ENCODE data around the gene DNAJC4. TPM values are rescaled to one million over a fixed set of nuclear protein-coding genes. Genes with fewer than 3 reads are reported as not detected.

The DNAJC4 gene
- total and polyA plus RNA-seq, 9 of the 15 experiments (the other 6 are each of a cell fraction or from before 2014, with no cell fraction given): 4.0 to 32.6 (median 19.9) TPM

- TF ChIP-seq MITF (IDR thresholded peaks at IDR 0.05) (0 out of 2 replicates have a peak, but pooled peaks have one; percentile 31), ZC3H11A (IDR thresholded peaks at IDR 0.05; ENCODE audit: low read depth, low read length) (no peak), GTF2E2 (tag; IDR thresholded peaks at IDR 0.05) (no peak), TAF15 (IDR thresholded peaks at IDR 0.05; ENCODE audit: low read depth, low read length) (no peak), E2F3 (CRISPR knock-in tag; IDR thresholded peaks at IDR 0.05) (no peak), ZNF184 (CRISPR knock-in tag; IDR thresholded peaks at IDR 0.05) (no peak), SRSF7 (optimal IDR thresholded peaks at IDR 0.05; ENCODE audit: low read depth, low read length) (no peak), EHMT2 (IDR thresholded peaks at IDR 0.05) (no peak), ZNF134 (CRISPR knock-in tag; conservative IDR thresholded peaks at IDR 0.05) (no peak), PATZ1 (CRISPR knock-in tag; IDR thresholded peaks at IDR 0.05; ENCODE audit: borderline replicate concordance) (no peak), KDM4B (IDR thresholded peaks at IDR 0.05; ENCODE audit: borderline replicate concordance in 2 of 2, low read depth in 1 of 2) (no peak), RBM17 (IDR thresholded peaks at IDR 0.05; ENCODE audit: borderline replicate concordance, low read depth, low read length) (no peak), KLF6 (CRISPR knock-in tag; IDR thresholded peaks at IDR 0.05; ENCODE audit: borderline replicate concordance) (no peak), HNRNPL (IDR thresholded peaks at IDR 0.05; ENCODE audit: low read depth, low read length) (no peak), KLF1 (tag; IDR thresholded peaks at IDR 0.05) (no peak), ZNF146 (CRISPR knock-in tag; IDR thresholded peaks at IDR 0.05; ENCODE audit: unreplicated experiment) (no peak), ZSCAN32 (CRISPR knock-in tag; IDR thresholded peaks at IDR 0.05) (no peak), BRD4 (IDR thresholded peaks at IDR 0.05) (0 out of 2 replicates have a peak, but pooled peaks have one; percentile 42), ZNF384 (IDR thresholded peaks at IDR 0.05; ENCODE audit: low read depth, low read length) (no peak), GABPB2 (CRISPR knock-in tag; conservative IDR thresholded peaks at IDR 0.05) (no peak), HSF4 (CRISPR knock-in tag; IDR thresholded peaks at IDR 0.05; ENCODE audit: borderline replicate concordance) (no peak)
- TF ChIP-seq, protein P1, sequence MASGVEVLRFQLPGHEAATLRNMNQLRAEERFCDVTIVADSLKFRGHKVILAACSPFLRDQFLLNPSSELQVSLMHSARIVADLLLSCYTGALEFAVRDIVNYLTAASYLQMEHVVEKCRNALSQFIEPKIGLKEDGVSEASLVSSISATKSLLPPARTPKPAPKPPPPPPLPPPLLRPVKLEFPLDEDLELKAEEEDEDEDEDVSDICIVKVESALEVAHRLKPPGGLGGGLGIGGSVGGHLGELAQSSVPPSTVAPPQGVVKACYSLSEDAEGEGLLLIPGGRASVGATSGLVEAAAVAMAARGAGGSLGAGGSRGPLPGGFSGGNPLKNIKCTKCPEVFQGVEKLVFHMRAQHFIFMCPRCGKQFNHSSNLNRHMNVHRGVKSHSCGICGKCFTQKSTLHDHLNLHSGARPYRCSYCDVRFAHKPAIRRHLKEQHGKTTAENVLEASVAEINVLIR (CRISPR knock-in tag; IDR thresholded peaks at IDR 0.05): no peak
- TF ChIP-seq, protein P2, sequence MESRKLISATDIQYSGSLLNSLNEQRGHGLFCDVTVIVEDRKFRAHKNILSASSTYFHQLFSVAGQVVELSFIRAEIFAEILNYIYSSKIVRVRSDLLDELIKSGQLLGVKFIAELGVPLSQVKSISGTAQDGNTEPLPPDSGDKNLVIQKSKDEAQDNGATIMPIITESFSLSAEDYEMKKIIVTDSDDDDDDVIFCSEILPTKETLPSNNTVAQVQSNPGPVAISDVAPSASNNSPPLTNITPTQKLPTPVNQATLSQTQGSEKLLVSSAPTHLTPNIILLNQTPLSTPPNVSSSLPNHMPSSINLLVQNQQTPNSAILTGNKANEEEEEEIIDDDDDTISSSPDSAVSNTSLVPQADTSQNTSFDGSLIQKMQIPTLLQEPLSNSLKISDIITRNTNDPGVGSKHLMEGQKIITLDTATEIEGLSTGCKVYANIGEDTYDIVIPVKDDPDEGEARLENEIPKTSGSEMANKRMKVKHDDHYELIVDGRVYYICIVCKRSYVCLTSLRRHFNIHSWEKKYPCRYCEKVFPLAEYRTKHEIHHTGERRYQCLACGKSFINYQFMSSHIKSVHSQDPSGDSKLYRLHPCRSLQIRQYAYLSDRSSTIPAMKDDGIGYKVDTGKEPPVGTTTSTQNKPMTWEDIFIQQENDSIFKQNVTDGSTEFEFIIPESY (CRISPR knock-in tag; IDR thresholded peaks at IDR 0.05): no peak
Measured at GRCh38 chr11:64245797-64246620, 15.7 kb downstream of the DNAJC4 start (continued).
